Activated CD8-positive, alpha-beta T cell treated with anti-CD3 and anti-CD28 coated beads, Interleukin-2, amount 10 ng/mL, durations not matched to agents 7 days and 5 days (primary cell): ENCODE results near the gene SLC24A4. TPM values are rescaled to one million over a fixed set of nuclear protein-coding genes. Genes with fewer than 3 reads are reported as not detected.
"Not testable (repeated sequence)": the region's sequence is repeated elsewhere in the genome, so short reads cannot be mapped to it uniquely, and the experiment has no call there.

Experiments used
- ATAC-seq: fragments of 150-1000 bp; cut with Tn5 transposase; one replicate; pipeline ENCODE4 v1.10.0; 2021; ENCODE audit warnings: moderate library complexity
- CTCF ChIA-PET: fragments of 350-600 bp; sonication (Branson Sonifier 250); formaldehyde crosslinking; loops from one replicate; lab custom pipeline; 2021; ENCODE audit warnings: antibody characterized with exemption; lab: Charles Lee
- POLR2A ChIA-PET: fragments of 350-600 bp; sonication (Branson Sonifier 250); formaldehyde crosslinking; loops from one replicate; lab custom pipeline; 2021; ENCODE audit warnings: antibody characterized with exemption; lab: Charles Lee
- DNase-seq: peaks from one replicate; pipeline ENCODE4 v3.0.0-alpha.2; 2020
- H3K27ac Mint-ChIP-seq: one replicate; pipeline ENCODE4 v1.8.0; 2021; ENCODE audit warnings: mild to moderate bottlenecking, mixed read lengths
- H3K27me3 Mint-ChIP-seq: one replicate; pipeline ENCODE4 v1.8.0; 2021; ENCODE audit warnings: low read depth, mixed read lengths
- H3K36me3 Mint-ChIP-seq: one replicate; pipeline ENCODE4 v1.8.0; 2021; ENCODE audit warnings: low read depth, mixed read lengths
- H3K4me1 Mint-ChIP-seq: one replicate; pipeline ENCODE4 v1.8.0; 2021; ENCODE audit warnings: low read depth, mixed read lengths
- H3K4me3 Mint-ChIP-seq: one replicate; pipeline ENCODE4 v1.8.0; 2021; ENCODE audit warnings: mild to moderate bottlenecking, mixed read lengths
- H3K9me3 Mint-ChIP-seq: one replicate; pipeline ENCODE4 v1.8.0; 2022; ENCODE audit warnings: mixed read lengths; ENCODE audit not compliant: insufficient read depth
- total RNA-seq, 2 experiments: library from RNA; stranded (reverse); gene quantifications; one replicate each; pipeline ENCODE4 v1.2.3, GENCODE V29; 2021

Gene SLC24A4
- total RNA-seq, 2 experiments from 2014 or later: 0.05 TPM; not detected in 1

DNA sequence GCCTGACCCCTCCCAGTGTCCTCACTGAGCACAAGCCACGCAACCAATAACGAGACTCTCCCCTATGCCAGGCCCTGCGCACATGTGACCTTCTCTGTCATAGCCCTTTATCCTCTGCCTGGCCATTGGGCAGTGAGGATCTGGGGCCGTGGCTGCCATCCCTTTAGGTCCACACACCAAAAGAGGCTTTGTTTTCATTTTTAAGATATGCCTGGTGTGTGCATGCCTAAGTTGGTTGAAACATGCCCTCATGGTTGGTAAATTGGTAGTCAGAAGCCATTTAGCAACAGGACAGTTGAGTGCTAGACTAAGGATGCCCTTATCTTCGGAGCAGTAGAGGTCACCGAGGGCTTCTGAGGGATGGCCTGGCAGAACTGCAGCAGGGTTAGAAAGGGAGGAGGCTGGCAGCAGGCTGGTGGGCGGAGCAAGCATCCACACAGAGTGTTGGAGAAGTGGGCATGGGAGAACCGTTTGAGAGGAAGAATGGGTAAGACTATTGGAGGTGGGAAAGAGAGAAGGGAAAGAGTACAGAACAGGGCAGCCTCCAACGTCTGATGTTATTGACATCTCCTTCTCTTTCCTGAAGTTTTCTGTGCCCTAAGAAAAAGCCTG is 75.1 kb downstream of the SLC24A4 start:
- Mint-ChIP-seq H3K9me3 (no peaks in the 10 kb centered on the region), H3K4me1 (no peaks in the 10 kb centered on the region), H3K36me3 (no peaks in the 10 kb centered on the region)

DNA sequence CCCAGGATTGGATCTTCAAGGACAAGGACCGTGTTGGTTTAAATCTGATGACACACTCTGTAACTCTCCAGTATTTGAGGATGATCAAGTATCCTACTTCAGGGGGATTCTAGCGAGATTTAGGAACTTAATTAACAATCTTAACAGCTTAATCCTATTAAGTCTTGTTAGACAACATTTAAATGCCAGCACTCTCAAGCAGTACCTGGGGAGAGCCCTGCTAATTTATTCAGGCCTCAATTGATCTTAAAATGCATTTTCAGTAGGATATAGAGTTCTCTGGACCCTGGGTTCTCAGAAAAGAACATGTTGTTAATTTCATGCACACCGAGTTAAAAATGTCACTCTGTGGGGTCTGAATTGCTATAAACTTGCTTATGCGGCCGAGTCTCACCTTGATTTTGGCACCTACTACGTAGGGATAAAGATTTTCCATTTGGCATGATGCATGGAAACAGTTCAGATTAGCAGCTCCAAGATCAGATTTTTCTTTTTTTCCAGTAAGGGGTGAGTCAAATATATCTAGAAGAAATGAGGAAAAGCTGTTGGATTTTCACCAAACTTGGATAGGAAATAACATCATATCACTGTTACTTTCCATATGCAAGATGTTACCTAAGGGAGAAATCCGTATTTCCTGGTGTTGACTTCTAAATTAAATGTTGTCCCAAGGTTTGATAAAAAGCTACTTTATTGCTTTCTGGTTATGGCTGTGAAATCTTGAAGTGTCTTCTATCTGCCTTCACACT is 76.1 kb downstream of the SLC24A4 start:
- H3K27ac Mint-ChIP-seq: no peak overlapping the region
- POLR2A ChIA-PET: no interaction called here
- H3K9me3 Mint-ChIP-seq: no peaks in the 10 kb centered on the region

More for the DNA sequence above, 75.1 kb downstream of the SLC24A4 start:
- Mint-ChIP-seq H3K27me3 (peaks cover 17% of the 10 kb centered on the region), H3K27ac (no peak overlapping the region), H3K4me3 (no peak overlapping the region)
- ChIA-PET CTCF (no interaction called here), POLR2A (no interaction called here)
- ATAC-seq (no peak), DNase-seq (no peak)

DNA sequence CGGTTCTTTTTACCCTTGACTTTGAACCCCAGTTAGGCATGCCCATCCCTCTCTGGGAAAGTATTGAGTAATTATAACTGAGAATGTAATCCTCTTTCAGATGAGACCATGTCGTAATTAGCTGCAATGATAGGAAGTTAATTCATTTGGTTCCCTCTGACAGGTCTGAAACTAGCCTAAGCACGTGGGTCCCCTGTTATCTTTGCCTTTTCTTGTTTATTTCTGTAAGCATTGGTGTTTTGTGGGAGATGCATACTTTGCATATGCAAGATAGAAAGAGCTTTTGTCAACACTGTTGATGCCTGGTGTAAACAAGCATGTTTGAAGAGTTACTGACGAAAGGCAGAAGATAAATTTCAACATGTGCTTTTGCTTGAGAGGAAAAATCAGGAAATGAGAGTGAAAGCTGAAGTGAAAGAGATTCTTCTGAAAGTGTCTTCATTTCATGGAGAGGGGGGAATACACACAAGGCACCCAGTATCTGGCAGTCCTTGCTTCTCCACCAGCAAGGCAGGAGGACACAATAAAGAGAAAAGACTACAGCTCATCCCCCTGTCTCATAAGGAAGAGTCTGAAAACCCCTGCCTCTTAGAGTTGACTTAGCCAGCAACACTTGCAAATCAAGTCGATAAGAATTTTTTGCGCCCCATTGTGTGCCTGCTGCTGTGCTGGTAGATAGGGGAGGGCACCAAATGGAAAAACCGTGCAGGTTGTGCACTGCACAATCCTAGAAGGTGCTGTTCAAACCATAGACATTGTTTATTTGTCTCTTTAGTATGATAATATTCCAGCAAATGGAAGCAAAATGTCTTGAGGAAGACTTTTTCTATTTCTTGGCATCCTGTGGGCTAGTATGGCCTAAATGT is 77.8 kb downstream of the SLC24A4 start:
- Mint-ChIP-seq H3K27ac (no peak overlapping the region), H3K4me1 (no peaks in the 10 kb centered on the region), H3K4me3 (no peak overlapping the region), H3K36me3 (no peaks in the 10 kb centered on the region), H3K9me3 (no peaks in the 10 kb centered on the region), H3K27me3 (peaks cover 20% of the 10 kb centered on the region)
- DNase-seq: no peak
- ATAC-seq: no peak
- POLR2A ChIA-PET: no interaction called here
- CTCF ChIA-PET: no interaction called here

More for the DNA sequence above, 76.1 kb downstream of the SLC24A4 start:
- Mint-ChIP-seq H3K4me1 (no peaks in the 10 kb centered on the region), H3K4me3 (no peak overlapping the region), H3K36me3 (no peaks in the 10 kb centered on the region), H3K27me3 (peaks cover 17% of the 10 kb centered on the region)
- CTCF ChIA-PET: no interaction called here
- ATAC-seq (no peak), DNase-seq (no peak)

DNA sequence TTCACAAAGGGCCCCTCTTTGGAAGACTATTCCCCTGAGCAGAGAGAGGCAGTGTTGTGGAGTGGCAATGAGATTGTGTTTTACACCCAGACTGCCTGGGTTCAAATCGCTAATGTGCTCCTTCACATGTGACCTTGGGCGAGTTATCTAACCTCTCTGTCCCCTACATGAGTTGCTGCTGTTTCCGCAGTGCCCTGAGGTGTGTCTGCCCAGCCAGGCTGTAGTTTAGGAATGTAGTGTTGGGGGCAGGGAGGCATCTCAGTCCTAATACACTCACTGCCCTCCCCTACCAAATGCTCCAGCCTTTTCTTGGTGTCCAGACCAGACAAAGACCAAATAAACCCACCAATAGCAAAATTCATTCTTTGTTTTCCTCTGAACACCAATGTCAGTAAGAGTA is 78.6 kb downstream of the SLC24A4 start:
- DNase-seq: no peak
- Mint-ChIP-seq H3K27me3 (peaks cover 20% of the 10 kb centered on the region), H3K4me3 (no peak overlapping the region), H3K36me3 (no peaks in the 10 kb centered on the region), H3K9me3 (no peaks in the 10 kb centered on the region), H3K27ac (no peak overlapping the region), H3K4me1 (no peaks in the 10 kb centered on the region)
- ChIA-PET POLR2A (no interaction called here), CTCF (no interaction called here)
- ATAC-seq: no peak

DNA sequence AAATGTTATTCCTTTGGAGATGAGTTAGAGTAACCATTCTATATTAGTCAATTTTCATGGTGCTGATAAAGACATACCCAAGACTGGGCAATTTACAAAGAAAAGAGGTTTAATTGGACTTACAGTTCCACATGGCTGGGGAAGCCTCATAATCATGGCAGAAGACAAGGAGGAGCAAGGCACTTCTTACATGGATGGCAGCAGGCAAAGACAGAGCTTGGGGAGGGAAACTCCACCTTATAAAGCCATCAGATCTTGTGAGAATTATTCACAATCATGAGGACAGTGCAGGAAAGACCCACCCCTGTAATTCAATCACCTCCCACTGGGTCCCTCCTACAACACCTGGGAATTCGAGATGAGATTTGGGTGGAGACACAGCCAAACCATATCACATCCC is 79.5 kb downstream of the SLC24A4 start:
- H3K27me3 Mint-ChIP-seq: peaks cover 15% of the 10 kb centered on the region
- H3K27ac Mint-ChIP-seq, H3K4me3 Mint-ChIP-seq, DNase-seq, H3K9me3 Mint-ChIP-seq, H3K4me1 Mint-ChIP-seq, CTCF ChIA-PET, POLR2A ChIA-PET, H3K36me3 Mint-ChIP-seq, ATAC-seq: not testable (repeated sequence)

DNA sequence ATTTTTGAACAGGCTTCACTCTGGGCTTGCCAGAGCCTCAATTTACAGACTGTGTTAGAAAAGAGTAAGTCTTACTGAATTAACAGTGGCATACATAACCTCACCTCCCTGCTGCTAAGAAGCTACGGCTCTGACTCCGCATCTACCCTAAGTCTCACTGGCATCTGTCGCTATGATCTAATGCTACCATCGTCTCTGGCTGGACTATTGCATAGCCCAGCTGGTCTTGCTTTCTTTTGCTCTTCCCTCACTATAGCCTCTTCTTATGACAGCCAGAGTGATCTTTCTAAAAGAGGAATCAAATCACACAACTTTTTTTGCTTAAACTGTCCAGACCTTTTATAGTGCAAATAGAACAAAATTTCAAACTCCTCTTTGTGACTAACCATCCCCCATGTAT is 81.1 kb downstream of the SLC24A4 start:
- Mint-ChIP-seq H3K36me3 (peaks cover 2% of the 10 kb centered on the region), H3K27ac (no peak overlapping the region), H3K4me1 (no peaks in the 10 kb centered on the region), H3K9me3 (no peaks in the 10 kb centered on the region), H3K27me3 (peaks cover 12% of the 10 kb centered on the region), H3K4me3 (no peak overlapping the region)
- POLR2A ChIA-PET: no interaction called here
- CTCF ChIA-PET: no interaction called here
- ATAC-seq (no peak), DNase-seq (no peak)

DNA sequence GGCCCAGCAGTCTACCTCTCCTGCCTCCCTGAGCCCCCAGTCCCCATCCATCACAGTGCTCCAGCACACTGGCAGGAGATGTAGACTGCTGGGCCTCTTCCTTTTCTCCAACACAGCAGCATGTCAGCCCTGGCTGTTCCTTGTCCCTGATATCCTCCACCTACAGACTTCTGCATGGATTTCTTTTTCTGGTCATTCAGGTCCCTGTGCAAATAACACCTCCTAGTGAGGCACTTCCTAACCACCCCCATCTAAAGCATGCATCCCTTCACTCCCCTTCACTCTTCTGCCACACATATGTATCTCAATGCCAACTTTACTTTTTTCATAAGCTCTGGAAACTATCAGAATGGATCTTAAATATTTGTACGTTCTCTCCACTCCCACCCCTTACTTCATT is 81.5 kb downstream of the SLC24A4 start:
- H3K27me3 Mint-ChIP-seq: peaks cover 12% of the 10 kb centered on the region
- POLR2A ChIA-PET: no interaction called here
- DNase-seq (no peak), ATAC-seq (no peak)
- peaks cover 2% of the 10 kb centered on the region for H3K36me3 Mint-ChIP-seq
- H3K27ac Mint-ChIP-seq: no peak overlapping the region
- H3K4me3 Mint-ChIP-seq: no peak overlapping the region
- no peaks in the 10 kb centered on the region for H3K9me3 Mint-ChIP-seq
- CTCF ChIA-PET: no interaction called here
- no peaks in the 10 kb centered on the region for H3K4me1 Mint-ChIP-seq

DNA sequence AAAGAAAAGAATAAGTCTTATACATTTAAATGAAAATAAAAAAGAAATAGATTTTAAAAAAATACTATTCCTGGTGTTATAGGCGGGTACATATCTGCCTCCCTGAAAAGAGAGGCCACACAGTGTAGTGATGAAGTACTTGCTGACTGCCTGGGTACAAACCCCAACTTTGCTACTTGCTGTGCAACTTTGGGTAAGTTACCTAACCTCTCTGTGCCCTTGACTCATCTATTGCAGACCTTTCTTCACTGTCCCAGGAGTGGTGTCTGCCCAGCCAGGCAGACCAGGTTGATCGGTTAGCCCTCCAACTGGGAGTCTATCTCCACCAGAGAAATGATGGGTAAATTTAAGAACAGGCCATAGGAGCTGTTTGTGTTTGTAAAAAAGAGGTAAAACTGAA is 82.0 kb downstream of the SLC24A4 start:
- DNase-seq (no peak), ATAC-seq (no peak)
- ChIA-PET CTCF (no interaction called here), POLR2A (no interaction called here)
- H3K9me3 Mint-ChIP-seq: no peaks in the 10 kb centered on the region
- no peak overlapping the region for H3K4me3 Mint-ChIP-seq
- H3K27ac Mint-ChIP-seq: no peak overlapping the region
- H3K36me3 Mint-ChIP-seq: peaks cover 2% of the 10 kb centered on the region
- H3K27me3 Mint-ChIP-seq: peaks cover 7% of the 10 kb centered on the region
- H3K4me1 Mint-ChIP-seq: no peaks in the 10 kb centered on the region

DNA sequence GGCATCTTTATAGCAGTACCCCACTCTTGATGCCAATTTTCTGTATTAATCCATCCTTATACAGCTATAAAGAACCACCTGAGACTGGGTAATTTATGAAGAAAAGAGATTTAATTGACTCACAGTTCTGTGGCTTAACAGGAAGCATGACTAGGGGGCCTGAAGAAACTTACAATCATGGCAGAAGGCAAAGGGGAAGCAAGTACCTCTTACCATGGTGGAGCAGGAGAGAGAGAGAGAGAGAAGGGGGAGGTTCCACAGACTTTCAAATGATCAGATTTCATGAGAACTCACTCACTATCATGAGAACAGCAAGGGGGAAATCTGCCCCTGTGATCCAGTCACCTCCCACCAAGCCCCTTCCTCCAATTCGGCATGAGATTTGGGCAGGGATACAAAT is 84.4 kb downstream of the SLC24A4 start:
- ChIA-PET CTCF (no interaction called here), POLR2A (no interaction called here)
- peaks cover 2% of the 10 kb centered on the region for H3K36me3 Mint-ChIP-seq
- no peak overlapping the region for H3K27ac Mint-ChIP-seq
- no peaks in the 10 kb centered on the region for H3K4me1 Mint-ChIP-seq
- H3K27me3 Mint-ChIP-seq: peaks cover 8% of the 10 kb centered on the region
- ATAC-seq: no peak
- H3K4me3 Mint-ChIP-seq: no peak overlapping the region
- no peaks in the 10 kb centered on the region for H3K9me3 Mint-ChIP-seq
- DNase-seq: no peak

DNA sequence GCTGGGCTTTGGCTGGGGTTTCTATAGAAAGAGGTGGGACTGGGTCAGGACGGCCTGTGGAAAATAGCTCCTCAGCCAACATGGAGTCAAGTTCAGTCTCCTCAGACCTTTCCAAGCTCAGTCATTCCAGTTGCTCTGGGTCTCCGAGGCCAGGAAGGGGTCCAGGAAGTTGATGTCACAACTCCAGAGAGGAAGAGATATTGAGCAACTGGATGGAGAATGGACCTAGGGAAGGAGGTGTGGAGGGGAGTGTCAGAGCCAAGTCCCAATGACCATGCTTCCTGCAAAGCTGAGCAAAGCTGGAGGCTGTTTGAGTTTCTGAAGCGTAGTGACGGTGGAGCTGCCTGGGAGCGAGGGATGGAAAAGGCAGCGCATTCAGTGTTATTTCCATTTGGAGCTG is 86.1 kb downstream of the SLC24A4 start:
- Mint-ChIP-seq H3K27me3 (peaks cover 20% of the 10 kb centered on the region), H3K4me1 (no peaks in the 10 kb centered on the region), H3K27ac (no peak overlapping the region), H3K4me3 (no peak overlapping the region), H3K36me3 (peaks cover 2% of the 10 kb centered on the region), H3K9me3 (no peaks in the 10 kb centered on the region)
- DNase-seq (no peak), ATAC-seq (no peak)
- ChIA-PET POLR2A (no interaction called here), CTCF (no interaction called here)

DNA sequence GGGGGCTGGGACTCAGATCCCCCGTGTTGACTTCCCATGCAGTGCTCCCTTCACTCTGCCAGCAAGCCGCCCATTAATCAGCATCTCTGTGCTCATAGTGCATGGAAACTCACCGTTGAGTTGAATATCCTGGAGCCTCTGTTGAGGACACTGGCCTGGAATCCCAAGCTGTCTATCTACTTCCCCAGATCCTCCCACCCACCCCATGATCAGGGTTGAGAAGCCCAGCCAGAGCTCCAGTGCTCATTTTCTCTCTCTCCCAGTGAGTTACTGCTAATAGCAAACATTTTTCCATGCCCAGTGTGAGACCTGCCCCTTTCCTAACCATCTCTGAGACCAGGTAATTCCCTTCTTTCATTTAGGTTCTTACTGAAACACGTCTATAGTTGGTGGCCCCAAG is 88.2 kb downstream of the SLC24A4 start:
- ATAC-seq (no peak), DNase-seq (no peak)
- H3K4me1 Mint-ChIP-seq: no peaks in the 10 kb centered on the region
- H3K27me3 Mint-ChIP-seq: peaks cover 17% of the 10 kb centered on the region
- no peak overlapping the region for H3K27ac Mint-ChIP-seq
- POLR2A ChIA-PET: no interaction called here
- no peaks in the 10 kb centered on the region for H3K9me3 Mint-ChIP-seq
- CTCF ChIA-PET: no interaction called here
- H3K4me3 Mint-ChIP-seq: no peak overlapping the region
- peaks cover 2% of the 10 kb centered on the region for H3K36me3 Mint-ChIP-seq

DNA sequence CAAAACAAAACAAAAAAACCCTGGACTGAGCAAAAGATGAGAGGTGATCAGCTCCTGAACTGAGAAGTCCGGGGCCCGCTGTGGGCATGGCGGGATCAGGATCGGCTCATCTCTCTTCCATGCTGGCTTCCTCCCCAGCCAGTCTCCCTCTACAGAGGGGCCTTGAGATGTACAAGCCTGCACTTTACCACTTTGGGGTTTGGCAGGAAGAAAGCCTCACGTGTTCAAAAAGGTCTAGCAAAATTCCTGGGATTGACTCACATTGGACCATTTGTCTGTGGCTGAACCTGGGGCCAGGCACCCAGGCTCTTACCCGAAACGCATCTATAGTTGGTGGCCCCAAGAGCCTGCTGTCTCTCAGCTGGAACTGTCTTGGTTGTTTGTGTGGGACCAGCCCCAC is 89.0 kb downstream of the SLC24A4 start:
- H3K36me3 Mint-ChIP-seq: no peaks in the 10 kb centered on the region
- ATAC-seq (no peak), DNase-seq (no peak)
- no peaks in the 10 kb centered on the region for H3K4me1 Mint-ChIP-seq
- ChIA-PET POLR2A (no interaction called here), CTCF (no interaction called here)
- H3K9me3 Mint-ChIP-seq: no peaks in the 10 kb centered on the region
- peaks cover 17% of the 10 kb centered on the region for H3K27me3 Mint-ChIP-seq
- no peak overlapping the region for H3K27ac Mint-ChIP-seq
- H3K4me3 Mint-ChIP-seq: no peak overlapping the region
